T-helper 9 cell (primary cell): ENCODE results near the gene KAT8.

Experiments
- DNase-seq: peaks from one replicate; pipeline ENCODE4 v3.0.0-alpha.2; 2020
- total RNA-seq, 2 donors: gene quantifications; one replicate each; lab custom pipeline; 2026; lab: John Stamatoyannopoulos, UW

The KAT8 gene
- 61.1 to 67.2 reads per million in 2 donors for total RNA-seq

DNA sequence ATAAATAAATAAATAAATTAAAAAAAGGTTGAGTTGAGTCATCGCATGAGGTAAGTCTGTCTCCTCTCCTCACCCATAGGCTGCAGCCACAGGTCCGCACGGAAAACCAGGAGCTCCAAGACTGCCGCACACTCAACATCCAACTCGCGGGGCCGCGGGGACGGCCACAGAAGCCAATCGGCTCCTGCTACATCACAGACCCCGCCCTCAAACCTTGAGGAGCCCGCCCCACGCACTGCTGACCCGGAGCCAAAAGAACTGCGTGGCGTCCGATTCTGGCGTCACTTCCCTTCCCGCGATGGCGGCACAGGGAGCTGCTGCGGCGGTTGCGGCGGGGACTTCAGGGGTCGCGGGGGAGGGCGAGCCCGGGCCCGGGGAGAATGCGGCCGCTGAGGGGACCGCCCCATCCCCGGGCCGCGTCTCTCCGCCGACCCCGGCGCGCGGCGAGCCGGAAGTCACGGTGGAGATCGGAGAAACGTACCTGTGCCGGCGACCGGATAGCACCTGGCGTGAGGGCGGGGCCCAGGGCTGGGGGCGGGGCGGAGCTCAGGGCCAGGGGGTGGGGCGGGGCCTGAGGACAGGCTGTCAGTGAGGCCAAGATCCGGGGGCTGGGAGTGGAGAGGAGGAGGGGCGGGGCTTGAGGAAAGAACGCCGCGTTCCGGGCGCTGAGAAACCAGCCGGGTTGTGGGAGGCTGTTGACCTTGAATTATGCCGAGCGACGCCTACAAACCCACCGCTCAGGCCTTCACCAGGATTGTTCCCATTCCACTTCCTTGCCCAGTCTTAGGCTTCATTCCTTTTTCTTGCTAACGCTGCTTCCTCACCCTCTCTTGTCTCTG lies at the start of gene KAT8:
Gene KAT8, plus strand, starts transcription at position 281 of the 839 bp plus-strand sequence. Its CDS starts 18 bp downstream, at position 299.
- DNase-seq, result peak; percentile 96

- DNase-seq, result no peak
These were observed 45.6 kb upstream of the KAT8 start for GRCh38 chr16:31071861-31072260.

DNA sequence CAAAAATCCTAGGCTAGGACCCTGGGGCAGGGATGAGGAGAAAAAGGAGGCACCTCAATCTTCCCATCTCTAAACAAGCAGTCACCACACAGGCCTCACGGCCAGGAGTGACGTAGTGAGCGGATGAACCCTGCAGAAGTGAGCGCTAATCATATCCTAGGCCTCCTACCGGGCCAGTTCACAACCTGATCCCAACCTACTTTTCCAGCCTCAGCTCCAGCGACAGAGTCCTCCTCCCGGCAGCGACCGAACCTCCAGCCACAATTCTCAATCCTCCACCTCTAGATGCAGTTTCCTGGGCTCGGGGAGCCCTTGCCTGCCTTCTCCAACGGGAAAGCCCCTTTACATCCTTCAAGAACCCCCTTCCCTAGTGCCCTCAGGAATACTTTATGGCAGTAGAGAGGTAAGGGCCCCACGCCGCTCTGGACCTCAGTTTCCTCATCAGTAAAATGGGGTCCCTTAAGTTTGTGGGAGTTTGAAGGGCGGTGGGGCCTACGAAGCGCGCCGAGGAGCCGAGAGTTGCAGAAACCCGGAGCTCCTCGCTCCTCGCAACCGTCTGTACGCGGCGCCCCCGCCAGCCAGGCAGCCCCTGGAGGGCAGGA lies 44.8 kb upstream of the KAT8 start:
- DNase-seq, result no peak

GRCh38 chr16:31073142-31073969 lies 44.1 kb upstream of the KAT8 start:
- peak; percentile 87 for DNase-seq

DNA sequence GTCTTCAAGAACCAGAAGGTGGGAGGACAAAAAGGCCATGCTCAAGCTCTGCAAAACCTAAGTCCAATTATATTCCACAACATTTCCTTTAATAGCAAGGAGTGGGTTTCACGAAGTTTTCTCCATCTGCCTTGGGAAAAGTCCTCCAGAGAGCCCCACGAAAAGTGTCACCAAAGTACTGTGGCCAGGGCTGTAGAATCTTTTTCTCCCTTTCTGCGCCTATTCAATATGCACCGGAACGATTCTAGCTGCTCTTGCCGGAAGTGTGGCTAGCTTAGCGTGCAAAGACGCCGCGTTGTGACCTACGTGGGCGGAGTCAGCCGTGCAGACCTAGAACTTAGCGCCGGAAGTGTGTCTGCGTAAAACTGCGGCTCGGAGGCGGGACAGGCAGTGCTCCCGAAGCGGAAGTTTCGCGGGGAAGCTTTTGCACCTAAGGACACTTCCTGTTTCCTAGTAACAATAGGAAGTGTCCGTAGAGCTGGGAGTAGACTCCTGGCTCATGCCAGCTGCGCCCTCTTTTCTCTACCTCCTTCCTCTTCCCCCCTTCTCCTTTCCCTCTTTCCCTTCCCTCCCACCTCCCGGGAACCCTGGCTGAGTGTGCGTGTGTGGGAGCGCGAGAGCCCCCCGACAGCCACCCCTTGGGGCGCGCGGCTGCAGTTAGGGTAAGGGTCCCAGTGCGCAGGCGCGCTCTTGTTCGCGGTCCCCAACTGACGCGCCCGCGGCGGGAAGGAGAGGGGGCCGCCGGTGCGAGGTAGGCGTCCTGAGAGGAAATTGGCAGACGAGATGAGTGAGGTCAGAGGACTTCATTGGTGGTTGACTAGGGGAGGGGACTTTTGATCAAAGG lies 43.3 kb upstream of the KAT8 start, which contains the start of the genes ZNF646 and ZNF668:
Gene ZNF646, plus strand, starts transcription at position 453 of the 844 bp plus-strand sequence. CDS start 1,903 bp downstream, outside the sequence.
Gene ZNF668, minus strand, starts transcription at position 271 of the 844 bp plus-strand sequence. CDS start 9,781 bp downstream, outside the sequence.
- peak; percentile 95 for DNase-seq

DNA sequence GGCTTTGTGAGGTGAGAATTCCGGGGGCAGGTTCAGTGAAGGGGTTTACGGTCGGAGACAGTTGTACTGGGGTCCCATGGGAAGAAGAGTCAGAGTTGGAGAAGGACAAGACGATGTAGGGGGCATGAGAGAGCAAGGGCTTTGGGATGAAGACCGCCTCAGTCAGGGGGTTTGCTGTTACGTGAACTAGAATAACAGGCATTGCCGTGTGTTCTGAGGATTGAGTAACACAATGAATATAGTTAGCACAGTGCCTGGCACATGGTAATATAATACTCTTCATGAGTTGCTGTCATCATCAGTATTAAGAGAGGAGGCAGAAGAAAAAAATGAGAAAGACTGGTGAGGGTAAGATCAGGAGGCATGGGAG lies 42.7 kb upstream of the KAT8 start:
- DNase-seq, result no peak

GRCh38 chr16:31076319-31076718 lies 41.1 kb upstream of the KAT8 start:
- DNase-seq, result no peak

DNA sequence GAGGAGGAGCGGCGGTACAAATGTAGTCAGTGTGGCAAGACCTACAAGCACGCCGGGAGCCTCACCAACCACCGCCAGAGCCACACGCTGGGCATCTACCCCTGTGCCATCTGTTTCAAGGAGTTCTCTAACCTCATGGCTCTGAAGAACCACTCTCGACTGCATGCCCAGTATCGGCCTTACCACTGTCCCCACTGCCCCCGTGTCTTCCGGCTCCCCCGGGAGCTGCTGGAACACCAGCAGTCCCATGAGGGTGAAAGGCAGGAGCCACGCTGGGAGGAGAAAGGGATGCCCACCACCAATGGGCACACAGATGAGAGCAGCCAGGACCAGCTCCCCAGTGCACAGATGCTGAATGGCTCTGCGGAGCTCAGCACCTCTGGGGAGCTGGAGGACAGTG lies 40.4 kb upstream of the KAT8 start:
- no peak for DNase-seq

DNA sequence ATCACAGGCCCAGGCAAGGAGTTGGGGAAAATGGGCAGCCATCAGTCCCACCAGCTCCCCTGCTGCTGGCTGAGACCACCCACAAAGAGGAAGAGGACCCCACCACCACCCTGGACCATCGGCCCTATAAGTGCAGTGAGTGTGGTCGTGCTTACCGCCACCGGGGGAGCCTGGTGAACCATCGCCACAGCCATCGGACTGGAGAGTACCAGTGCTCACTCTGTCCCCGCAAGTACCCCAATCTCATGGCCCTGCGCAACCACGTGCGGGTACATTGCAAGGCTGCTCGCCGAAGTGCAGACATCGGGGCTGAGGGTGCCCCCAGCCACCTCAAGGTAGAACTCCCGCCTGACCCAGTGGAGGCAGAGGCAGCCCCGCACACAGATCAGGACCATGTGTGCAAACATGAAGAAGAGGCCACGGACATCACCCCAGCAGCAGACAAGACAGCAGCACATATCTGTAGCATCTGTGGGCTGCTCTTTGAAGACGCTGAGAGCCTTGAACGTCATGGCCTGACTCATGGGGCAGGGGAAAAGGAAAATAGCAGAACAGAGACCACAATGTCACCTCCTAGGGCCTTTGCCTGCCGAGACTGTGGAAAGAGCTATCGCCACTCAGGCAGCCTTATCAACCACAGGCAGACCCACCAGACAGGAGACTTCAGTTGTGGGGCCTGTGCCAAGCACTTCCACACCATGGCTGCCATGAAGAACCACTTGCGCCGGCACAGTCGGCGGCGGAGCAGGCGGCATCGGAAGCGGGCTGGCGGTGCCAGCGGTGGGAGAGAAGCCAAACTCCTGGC lies 39.7 kb upstream of the KAT8 start:
- DNase-seq, result no peak

- no peak for DNase-seq
These were observed 38.7 kb upstream of the KAT8 start for GRCh38 chr16:31078597-31079341.

DNA sequence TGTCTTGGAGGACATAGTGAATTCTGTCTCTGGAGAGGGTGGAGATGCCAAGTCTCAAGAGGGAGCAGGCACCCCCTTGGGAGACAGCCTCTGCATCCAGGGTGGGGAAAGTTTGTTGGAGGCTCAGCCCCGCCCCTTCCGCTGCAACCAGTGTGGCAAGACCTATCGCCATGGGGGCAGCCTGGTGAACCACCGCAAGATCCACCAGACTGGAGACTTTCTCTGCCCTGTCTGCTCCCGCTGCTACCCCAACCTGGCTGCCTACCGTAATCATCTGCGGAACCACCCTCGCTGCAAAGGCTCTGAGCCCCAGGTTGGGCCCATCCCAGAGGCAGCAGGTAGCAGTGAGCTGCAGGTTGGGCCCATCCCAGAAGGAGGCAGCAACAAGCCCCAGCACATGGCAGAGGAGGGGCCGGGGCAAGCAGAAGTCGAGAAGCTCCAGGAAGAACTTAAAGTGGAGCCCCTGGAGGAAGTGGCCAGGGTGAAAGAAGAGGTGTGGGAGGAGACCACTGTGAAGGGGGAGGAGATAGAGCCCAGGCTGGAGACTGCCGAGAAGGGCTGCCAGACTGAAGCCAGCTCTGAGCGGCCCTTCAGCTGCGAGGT lies 38.0 kb upstream of the KAT8 start:
- DNase-seq, result no peak

- no peak for DNase-seq
These were observed 37.3 kb upstream of the KAT8 start for GRCh38 chr16:31080035-31080629.

GRCh38 chr16:31080756-31081419 lies 36.6 kb upstream of the KAT8 start:
- no peak for DNase-seq

GRCh38 chr16:31081428-31082351 lies 35.8 kb upstream of the KAT8 start:
- no peak for DNase-seq

- no peak for DNase-seq
These were observed 35.0 kb upstream of the KAT8 start for GRCh38 chr16:31082368-31083045.

DNA sequence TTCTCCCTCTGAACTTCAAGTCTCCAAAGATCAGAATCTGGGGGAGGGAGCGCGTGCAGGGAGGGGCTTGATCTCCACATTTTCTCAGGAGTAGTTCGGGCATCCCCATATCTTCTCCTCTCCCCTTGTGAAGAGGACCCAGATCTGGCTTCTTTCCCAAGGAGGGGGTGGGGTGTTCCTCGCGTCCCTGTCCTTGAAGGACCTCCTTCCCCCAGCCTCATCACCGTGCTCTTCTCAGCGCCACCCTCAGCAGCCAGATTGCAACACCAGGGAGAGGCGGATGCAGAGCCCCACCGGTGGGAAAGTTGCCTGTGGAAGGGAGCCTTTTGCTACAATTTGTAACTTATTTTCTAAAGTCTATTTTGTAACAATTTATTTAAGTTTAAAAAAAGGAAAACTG lies 34.4 kb upstream of the KAT8 start:
- DNase-seq, result no peak

DNA sequence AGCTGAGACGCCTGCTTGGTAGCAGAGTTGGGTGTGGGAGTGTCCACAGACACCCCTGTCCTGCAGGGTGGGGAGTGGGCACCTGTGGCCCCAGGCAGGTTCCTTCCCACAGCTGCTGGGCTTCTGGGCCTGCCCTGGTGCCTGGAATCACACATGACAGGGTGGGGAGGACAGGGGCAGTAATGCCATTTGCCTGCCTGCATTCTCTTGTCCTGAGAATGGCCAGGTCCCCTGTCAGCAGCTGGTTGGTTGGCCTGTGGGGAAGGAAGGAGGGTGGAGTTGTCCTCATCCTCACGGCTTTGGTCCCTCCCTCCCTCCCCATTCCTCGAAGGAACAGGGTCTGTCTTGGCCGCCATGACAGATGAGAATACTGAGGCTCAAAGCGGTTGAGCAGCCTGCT lies 33.9 kb upstream of the KAT8 start:
- no peak for DNase-seq
